ENCODE data around the gene CSF2RB.
A peak's percentile ranks its signal among the peaks of the same experiment; 100 is the strongest.

Gene CSF2RB

GRCh38 chr22:36873614-36874308 is 39.7 kb upstream of the CSF2RB start:
- H3K27ac ChIP-seq (ENCODE audit: low read length), result no peak overlapping the region
- H3K36me3 ChIP-seq (ENCODE audit: control insufficient read depth, insufficient read depth, low read length), result no peaks in the 10 kb centered on the region
- no peaks in the 10 kb centered on the region for H3K27me3 ChIP-seq (ENCODE audit: control insufficient read depth, insufficient read depth, low read length)
- peak; percentile 20 for DNase-seq (ENCODE audit: low read depth, low spot score)
- H3K4me3 ChIP-seq (ENCODE audit: low read length), result no peak overlapping the region
- no CpG with 5 or more reads among the region's 6 CpGs for WGBS (ENCODE audit: insufficient coverage, insufficient read length)
- 0 out of 2 replicates have a peak, but pooled peaks cover 1% of the 10 kb centered on the region for H3K4me1 ChIP-seq (ENCODE audit: control insufficient read depth, insufficient read depth, low read length)
- H3K9me3 ChIP-seq (ENCODE audit: control insufficient read depth, insufficient read depth, low read length), result no peaks in the 10 kb centered on the region

GRCh38 chr22:36874309-36874696 is 39.1 kb upstream of the CSF2RB start:
- WGBS (ENCODE audit: insufficient coverage, insufficient read length), result no CpG with 5 or more reads among the region's 2 CpGs
- Histone ChIP-seq H3K9me3 (ENCODE audit: control insufficient read depth, insufficient read depth, low read length) (no peaks in the 10 kb centered on the region), H3K27ac (ENCODE audit: low read length) (no peak overlapping the region), H3K27me3 (ENCODE audit: control insufficient read depth, insufficient read depth, low read length) (no peaks in the 10 kb centered on the region), H3K4me3 (ENCODE audit: low read length) (no peak overlapping the region), H3K4me1 (ENCODE audit: control insufficient read depth, insufficient read depth, low read length) (0 out of 2 replicates have a peak, but pooled peaks cover 1% of the 10 kb centered on the region), H3K36me3 (ENCODE audit: control insufficient read depth, insufficient read depth, low read length) (no peaks in the 10 kb centered on the region)
- no peak for DNase-seq (ENCODE audit: low read depth, low spot score)

DNA sequence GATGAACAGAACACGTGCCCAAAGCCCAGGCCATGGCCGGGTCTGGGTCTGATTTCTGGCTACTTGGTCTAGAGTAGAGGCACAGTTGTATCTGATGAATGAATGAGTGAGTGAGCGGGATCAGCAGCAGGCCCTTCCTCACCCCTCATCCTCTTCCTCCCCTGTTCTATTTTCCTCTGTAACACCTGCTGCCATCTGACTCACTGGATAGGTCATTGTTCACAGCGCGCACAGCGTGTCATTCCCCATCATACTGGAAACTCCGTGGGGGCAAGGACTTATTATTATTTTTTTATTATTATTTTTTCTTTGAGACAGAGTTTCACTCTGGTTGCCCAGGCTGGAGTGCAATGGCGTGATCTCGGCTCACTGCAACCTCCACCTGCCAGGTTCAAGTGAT is 38.7 kb upstream of the CSF2RB start:
- WGBS (ENCODE audit: insufficient coverage, insufficient read length), result no CpG with 5 or more reads among the region's 9 CpGs
- Histone ChIP-seq H3K4me3 (ENCODE audit: low read length) (no peak overlapping the region), H3K36me3 (ENCODE audit: control insufficient read depth, insufficient read depth, low read length) (no peaks in the 10 kb centered on the region)

DNA sequence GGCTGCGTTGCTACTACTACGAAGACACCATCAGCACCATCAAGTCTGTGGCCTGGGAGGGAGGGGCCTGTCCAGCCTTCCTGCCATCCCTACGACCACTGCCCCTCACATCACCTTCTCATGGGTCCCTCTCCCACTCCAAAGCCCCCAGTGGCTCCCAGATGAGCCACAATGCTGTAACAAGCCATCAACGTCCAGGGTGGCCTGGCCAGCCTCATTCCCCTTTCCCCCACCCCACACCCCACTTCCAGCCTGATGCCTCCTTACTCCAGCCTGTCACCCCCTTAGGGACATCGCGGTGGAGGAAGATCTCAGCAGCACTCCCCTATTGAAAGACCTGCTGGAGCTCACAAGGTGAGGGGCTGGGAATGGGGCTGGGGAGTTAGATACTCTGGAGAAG is 37.7 kb upstream of the CSF2RB start:
- Histone ChIP-seq H3K4me1 (ENCODE audit: control insufficient read depth, insufficient read depth, low read length) (0 out of 2 replicates have a peak, but pooled peaks cover 1% of the 10 kb centered on the region), H3K27me3 (ENCODE audit: control insufficient read depth, insufficient read depth, low read length) (no peaks in the 10 kb centered on the region), H3K4me3 (ENCODE audit: low read length) (no peak overlapping the region), H3K27ac (ENCODE audit: low read length) (no peak overlapping the region), H3K36me3 (ENCODE audit: control insufficient read depth, insufficient read depth, low read length) (no peaks in the 10 kb centered on the region), H3K9me3 (ENCODE audit: control insufficient read depth, insufficient read depth, low read length) (no peaks in the 10 kb centered on the region)
- WGBS (ENCODE audit: insufficient coverage, insufficient read length), result no CpG with 5 or more reads among the region's 6 CpGs
- no peak for DNase-seq (ENCODE audit: low read depth, low spot score)

More for the DNA sequence above, 38.7 kb upstream of the CSF2RB start:
- 0 out of 2 replicates have a peak, but pooled peaks cover 1% of the 10 kb centered on the region for H3K4me1 ChIP-seq (ENCODE audit: control insufficient read depth, insufficient read depth, low read length)
- H3K27me3 ChIP-seq (ENCODE audit: control insufficient read depth, insufficient read depth, low read length), result no peaks in the 10 kb centered on the region
- H3K27ac ChIP-seq (ENCODE audit: low read length), result no peak overlapping the region
- H3K9me3 ChIP-seq (ENCODE audit: control insufficient read depth, insufficient read depth, low read length), result no peaks in the 10 kb centered on the region
- no peak for DNase-seq (ENCODE audit: low read depth, low spot score)

DNA sequence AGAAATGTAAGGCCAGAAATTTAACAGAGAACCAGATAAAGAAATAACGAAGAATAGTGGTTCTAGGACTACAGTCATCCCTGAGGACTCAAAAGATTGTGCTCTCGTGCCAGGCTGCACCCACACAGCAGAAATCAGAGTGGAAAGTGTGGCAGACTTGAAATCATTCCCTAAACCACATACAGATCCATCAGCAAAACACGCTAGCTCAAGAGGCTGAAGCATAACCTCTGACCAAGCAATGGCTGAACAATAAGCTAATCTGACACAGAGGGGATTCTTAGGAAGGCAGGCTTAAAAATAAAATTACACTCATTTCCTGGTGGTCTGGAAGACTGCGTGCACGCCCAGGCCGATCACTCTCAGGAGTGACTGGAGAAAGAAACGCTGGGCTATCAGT is 33.7 kb upstream of the CSF2RB start:
- DNase-seq (ENCODE audit: low read depth, low spot score), result no peak
- Histone ChIP-seq H3K4me1 (ENCODE audit: control insufficient read depth, insufficient read depth, low read length) (0 out of 2 replicates have a peak, but pooled peaks cover 1% of the 10 kb centered on the region), H3K9me3 (ENCODE audit: control insufficient read depth, insufficient read depth, low read length) (no peaks in the 10 kb centered on the region), H3K4me3 (ENCODE audit: low read length) (no peak overlapping the region), H3K27me3 (ENCODE audit: control insufficient read depth, insufficient read depth, low read length) (no peaks in the 10 kb centered on the region), H3K36me3 (ENCODE audit: control insufficient read depth, insufficient read depth, low read length) (no peaks in the 10 kb centered on the region), H3K27ac (ENCODE audit: low read length) (no peak overlapping the region)
- no CpG with 5 or more reads among the region's 7 CpGs for WGBS (ENCODE audit: insufficient coverage, insufficient read length)

- H3K9me3 ChIP-seq (ENCODE audit: control insufficient read depth, insufficient read depth, low read length), result no peaks in the 10 kb centered on the region
- no peaks in the 10 kb centered on the region for H3K27me3 ChIP-seq (ENCODE audit: control insufficient read depth, insufficient read depth, low read length)
- no peak overlapping the region for H3K4me3 ChIP-seq (ENCODE audit: low read length)
- H3K4me1 ChIP-seq (ENCODE audit: control insufficient read depth, insufficient read depth, low read length), result 0 out of 2 replicates have a peak, but pooled peaks cover 1% of the 10 kb centered on the region
- H3K36me3 ChIP-seq (ENCODE audit: control insufficient read depth, insufficient read depth, low read length), result no peaks in the 10 kb centered on the region
- H3K27ac ChIP-seq (ENCODE audit: low read length), result no peak overlapping the region
- no peak for DNase-seq (ENCODE audit: low read depth, low spot score)
- no CpG with 5 or more reads among the region's 1 CpG for WGBS (ENCODE audit: insufficient coverage, insufficient read length)
These were observed 31.8 kb upstream of the CSF2RB start for GRCh38 chr22:36881504-36882245.

- no CpG with 5 or more reads among the region's 5 CpGs for WGBS (ENCODE audit: insufficient coverage, insufficient read length)
- H3K4me3 ChIP-seq (ENCODE audit: low read length), result no peak overlapping the region
- no peak overlapping the region for H3K27ac ChIP-seq (ENCODE audit: low read length)
- no peaks in the 10 kb centered on the region for H3K27me3 ChIP-seq (ENCODE audit: control insufficient read depth, insufficient read depth, low read length)
- no peaks in the 10 kb centered on the region for H3K36me3 ChIP-seq (ENCODE audit: control insufficient read depth, insufficient read depth, low read length)
- no peaks in the 10 kb centered on the region for H3K9me3 ChIP-seq (ENCODE audit: control insufficient read depth, insufficient read depth, low read length)
- H3K4me1 ChIP-seq (ENCODE audit: control insufficient read depth, insufficient read depth, low read length), result no peaks in the 10 kb centered on the region
- DNase-seq (ENCODE audit: low read depth, low spot score), result no peak
These were observed 28.9 kb upstream of the CSF2RB start for GRCh38 chr22:36884349-36885158.

DNA sequence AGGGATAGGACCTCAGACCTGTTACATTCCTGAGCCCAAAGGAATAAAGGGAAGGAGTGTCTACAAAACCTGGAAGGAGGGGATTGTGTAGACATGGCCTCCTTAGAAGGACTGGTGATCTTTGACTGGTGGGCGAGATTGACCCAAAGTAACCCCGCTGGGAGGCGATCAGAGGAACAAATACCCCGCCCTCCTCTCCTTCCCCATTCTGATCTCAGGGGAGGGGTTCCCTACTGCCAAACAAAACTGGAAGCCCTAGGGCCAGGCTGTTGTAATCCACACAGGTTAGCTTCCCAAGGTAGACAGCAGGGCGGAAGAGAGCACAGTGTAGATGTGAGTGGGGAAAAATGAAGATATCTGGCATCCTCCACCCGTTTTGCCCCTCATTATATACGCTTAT is 28.0 kb upstream of the CSF2RB start:
- Histone ChIP-seq H3K27ac (ENCODE audit: low read length) (no peak overlapping the region), H3K4me1 (ENCODE audit: control insufficient read depth, insufficient read depth, low read length) (no peaks in the 10 kb centered on the region), H3K9me3 (ENCODE audit: control insufficient read depth, insufficient read depth, low read length) (no peaks in the 10 kb centered on the region), H3K27me3 (ENCODE audit: control insufficient read depth, insufficient read depth, low read length) (no peaks in the 10 kb centered on the region), H3K36me3 (ENCODE audit: control insufficient read depth, insufficient read depth, low read length) (no peaks in the 10 kb centered on the region), H3K4me3 (ENCODE audit: low read length) (no peak overlapping the region)
- no CpG with 5 or more reads among the region's 7 CpGs for WGBS (ENCODE audit: insufficient coverage, insufficient read length)
- no peak for DNase-seq (ENCODE audit: low read depth, low spot score)

DNA sequence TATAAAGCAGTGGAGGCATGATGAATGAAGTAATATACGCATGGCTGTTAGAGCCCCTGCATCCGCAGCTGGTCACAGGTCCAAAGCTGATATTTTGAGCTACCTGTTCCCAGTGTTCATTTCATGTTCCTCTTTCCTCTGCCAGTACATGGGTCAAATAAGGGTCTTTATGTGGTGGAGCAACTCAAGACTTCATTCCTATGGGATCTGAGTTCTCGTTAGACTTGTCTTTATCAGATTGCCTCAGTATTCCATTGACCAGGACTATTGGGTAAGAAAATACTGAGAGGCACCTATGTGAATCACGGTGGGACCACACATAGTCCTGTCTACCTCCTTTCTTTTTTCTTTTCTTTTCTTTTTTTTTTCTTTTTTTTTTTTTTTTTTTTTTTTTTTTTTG is 27.4 kb upstream of the CSF2RB start:
- WGBS (ENCODE audit: insufficient coverage, insufficient read length), result no CpG with 5 or more reads among the region's 4 CpGs
- H3K27me3 ChIP-seq (ENCODE audit: control insufficient read depth, insufficient read depth, low read length), result no peaks in the 10 kb centered on the region
- H3K9me3 ChIP-seq (ENCODE audit: control insufficient read depth, insufficient read depth, low read length), result no peaks in the 10 kb centered on the region

GRCh38 chr22:36887162-36887561 is 26.3 kb upstream of the CSF2RB start:
- Histone ChIP-seq H3K4me1 (ENCODE audit: control insufficient read depth, insufficient read depth, low read length) (no peaks in the 10 kb centered on the region), H3K9me3 (ENCODE audit: control insufficient read depth, insufficient read depth, low read length) (no peaks in the 10 kb centered on the region), H3K27me3 (ENCODE audit: control insufficient read depth, insufficient read depth, low read length) (no peaks in the 10 kb centered on the region), H3K27ac (ENCODE audit: low read length) (no peak overlapping the region), H3K36me3 (ENCODE audit: control insufficient read depth, insufficient read depth, low read length) (no peaks in the 10 kb centered on the region), H3K4me3 (ENCODE audit: low read length) (no peak overlapping the region)
- no peak for DNase-seq (ENCODE audit: low read depth, low spot score)
- WGBS (ENCODE audit: insufficient coverage, insufficient read length), result no CpG with 5 or more reads among the region's 4 CpGs

More for the DNA sequence above, 27.4 kb upstream of the CSF2RB start:
- H3K4me3 ChIP-seq (ENCODE audit: low read length), result no peak overlapping the region
- no peaks in the 10 kb centered on the region for H3K36me3 ChIP-seq (ENCODE audit: control insufficient read depth, insufficient read depth, low read length)
- H3K4me1 ChIP-seq (ENCODE audit: control insufficient read depth, insufficient read depth, low read length), result no peaks in the 10 kb centered on the region
- H3K27ac ChIP-seq (ENCODE audit: low read length), result no peak overlapping the region
- DNase-seq (ENCODE audit: low read depth, low spot score), result no peak
